GM19463 (cell line): ENCODE measurements around the gene CAMK2A.
"Not testable (repeated sequence)": the region's sequence is repeated elsewhere in the genome, so short reads cannot be mapped to it uniquely, and the experiment has no call there.

Experiments used
- ATAC-seq: cut with Tn5 transposase; IDR thresholded peaks from one replicate; pipeline ENCODE4 v1.9.1; 2021; ENCODE audit warnings: mild to moderate bottlenecking, moderate library complexity; ENCODE audit not compliant: unreplicated experiment

Gene CAMK2A

GRCh38 chr5:150256410-150257064, 33.0 kb downstream of the CAMK2A start:
- no peak for ATAC-seq

- no peak for ATAC-seq
These were observed 33.7 kb downstream of the CAMK2A start for GRCh38 chr5:150255659-150256409.

GRCh38 chr5:150254774-150255173, 34.8 kb downstream of the CAMK2A start:
- ATAC-seq = no peak

- ATAC-seq = no peak
These were observed 35.2 kb downstream of the CAMK2A start for GRCh38 chr5:150254363-150254762.

- no peak for ATAC-seq
These were observed 36.0 kb downstream of the CAMK2A start for GRCh38 chr5:150253416-150254208.

- no peak for ATAC-seq
These were observed 37.1 kb downstream of the CAMK2A start for GRCh38 chr5:150252489-150252888.

GRCh38 chr5:150251504-150251903, 38.1 kb downstream of the CAMK2A start:
- no peak for ATAC-seq

- no peak for ATAC-seq
These were observed 39.8 kb downstream of the CAMK2A start for GRCh38 chr5:150249744-150250143.

GRCh38 chr5:150248946-150249345, 40.6 kb downstream of the CAMK2A start:
- no peak for ATAC-seq

GRCh38 chr5:150248493-150248892, 41.1 kb downstream of the CAMK2A start:
- ATAC-seq = not testable (repeated sequence)

- no peak for ATAC-seq
These were observed 41.8 kb downstream of the CAMK2A start for GRCh38 chr5:150247726-150248125.

GRCh38 chr5:150246835-150247234, 42.7 kb downstream of the CAMK2A start:
- no peak for ATAC-seq

- ATAC-seq = no peak
These were observed 43.1 kb downstream of the CAMK2A start for GRCh38 chr5:150246429-150246828.

- ATAC-seq = no peak
These were observed 43.8 kb downstream of the CAMK2A start for GRCh38 chr5:150245808-150246207.

- ATAC-seq = no peak
These were observed 44.3 kb downstream of the CAMK2A start for GRCh38 chr5:150245111-150245789.

- ATAC-seq = no peak
These were observed 45.4 kb downstream of the CAMK2A start for GRCh38 chr5:150244209-150244608.

GRCh38 chr5:150243590-150243989, 46.0 kb downstream of the CAMK2A start:
- no peak for ATAC-seq

- no peak for ATAC-seq
These were observed 47.2 kb downstream of the CAMK2A start for GRCh38 chr5:150242251-150242894.

- no peak for ATAC-seq
These were observed 48.0 kb downstream of the CAMK2A start for GRCh38 chr5:150241298-150242160.

- ATAC-seq = no peak
These were observed 49.8 kb downstream of the CAMK2A start for GRCh38 chr5:150239794-150240122.
